HEK293T (cell line): ENCODE results near the gene IL2.

Experiments used
- ELF4 ChIP-seq: fragments of 450-650 bp; IDR thresholded peaks from 2 replicates; pipeline ENCODE4 v1.6.1; 2017; ENCODE audit warnings: antibody characterized with exemption
- FOXK2 ChIP-seq: fragments of 450-650 bp; IDR thresholded peaks from 2 replicates; pipeline ENCODE4 v1.6.1; 2016; ENCODE audit warnings: mild to moderate bottlenecking
- FOXM1 ChIP-seq: fragments of 450-650 bp; IDR thresholded peaks from 2 replicates; pipeline ENCODE4 v1.6.1; 2017; ENCODE audit warnings: mild to moderate bottlenecking, borderline replicate concordance
- L3MBTL2 ChIP-seq: fragments of 450-650 bp; conservative IDR thresholded peaks from 2 replicates; pipeline ENCODE4 v1.6.1; 2016; ENCODE audit warnings: mild to moderate bottlenecking
- NFRKB ChIP-seq: fragments of 450-650 bp; IDR thresholded peaks from 2 replicates; pipeline ENCODE4 v1.6.1; 2016; ENCODE audit warnings: mild to moderate bottlenecking, moderate library complexity
- SUZ12 ChIP-seq: fragments of 450-650 bp; IDR thresholded peaks from 2 replicates; pipeline ENCODE4 v1.6.1; 2016; ENCODE audit warnings: mild to moderate bottlenecking
- TARDBP ChIP-seq: fragments of 450-650 bp; IDR thresholded peaks from 2 replicates; pipeline ENCODE4 v1.6.1; 2016

GRCh38 chr4:122456231-122457116, at the start of gene IL2:
- TF ChIP-seq FOXM1 (no peak), L3MBTL2 (no peak), NFRKB (no peak), SUZ12 (no peak), TARDBP (no peak), ELF4 (no peak), FOXK2 (no peak)
